ENCODE results near the gene RAB27A. TPM values are rescaled to one million over a fixed set of nuclear protein-coding genes. Genes with fewer than 3 reads are reported as not detected.

The RAB27A gene
- total and polyA plus RNA-seq, 2 experiments from 2014 or later: 3.2 to 5.8 TPM

DNA sequence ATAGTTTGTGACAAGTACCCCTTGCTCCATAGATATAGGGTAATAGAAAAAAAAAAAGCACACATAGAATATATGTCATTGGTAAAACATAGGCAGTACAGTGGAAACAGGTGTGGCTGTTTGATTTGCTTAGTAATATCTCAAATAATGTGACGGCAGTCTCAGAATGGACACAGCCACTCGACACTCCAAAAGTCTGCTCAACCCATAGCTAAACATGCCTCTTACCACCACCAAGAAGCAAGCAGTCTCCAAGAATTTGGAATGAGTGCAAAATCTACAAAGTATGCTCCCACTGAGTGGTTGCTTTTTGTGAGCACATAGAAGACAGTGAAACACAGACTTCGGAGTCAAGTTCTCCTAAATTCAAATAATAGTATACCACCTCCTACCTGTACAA lies 43.0 kb downstream of the RAB27A start (continued):
- no peak for TF ChIP-seq JUNB (IDR thresholded peaks at IDR 0.05; ENCODE audit: unreplicated experiment)
- TF ChIP-seq ZNF114 (CRISPR knock-in tag; IDR thresholded peaks at IDR 0.05): no peak
- no peak for TF ChIP-seq EZH2 (IDR thresholded peaks at IDR 0.05; ENCODE audit: low read depth, unreplicated experiment)
- no peak for TF ChIP-seq ZNF331 (CRISPR knock-in tag; IDR thresholded peaks at IDR 0.05; ENCODE audit: low read depth)

DNA sequence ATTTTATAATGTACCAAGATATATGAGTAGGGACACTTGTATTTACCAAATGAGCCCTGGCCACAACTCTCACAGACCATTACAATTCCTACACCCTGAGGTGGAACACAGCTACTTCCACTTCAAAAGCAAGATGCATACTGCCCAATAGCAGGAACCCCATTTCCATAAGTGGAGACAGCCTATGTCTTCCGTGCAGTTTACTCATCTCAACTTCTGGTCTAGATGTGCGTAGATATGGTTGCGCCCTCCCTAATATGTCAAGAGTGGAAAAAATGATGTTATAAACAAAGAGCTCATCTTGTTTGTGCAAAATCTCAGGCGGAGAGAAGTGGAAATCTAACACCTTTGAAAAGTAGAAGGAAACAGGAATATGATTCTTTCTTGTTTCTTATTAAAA lies 44.6 kb downstream of the RAB27A start:
- TF ChIP-seq, protein P1, sequence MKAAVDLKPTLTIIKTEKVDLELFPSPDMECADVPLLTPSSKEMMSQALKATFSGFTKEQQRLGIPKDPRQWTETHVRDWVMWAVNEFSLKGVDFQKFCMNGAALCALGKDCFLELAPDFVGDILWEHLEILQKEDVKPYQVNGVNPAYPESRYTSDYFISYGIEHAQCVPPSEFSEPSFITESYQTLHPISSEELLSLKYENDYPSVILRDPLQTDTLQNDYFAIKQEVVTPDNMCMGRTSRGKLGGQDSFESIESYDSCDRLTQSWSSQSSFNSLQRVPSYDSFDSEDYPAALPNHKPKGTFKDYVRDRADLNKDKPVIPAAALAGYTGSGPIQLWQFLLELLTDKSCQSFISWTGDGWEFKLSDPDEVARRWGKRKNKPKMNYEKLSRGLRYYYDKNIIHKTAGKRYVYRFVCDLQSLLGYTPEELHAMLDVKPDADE (IDR thresholded peaks at IDR 0.05): no peak
- TF ChIP-seq ZNF114 (CRISPR knock-in tag; IDR thresholded peaks at IDR 0.05) (no peak), EZH2 (IDR thresholded peaks at IDR 0.05; ENCODE audit: low read depth, unreplicated experiment) (no peak), STAT1 (IDR thresholded peaks at IDR 0.05; ENCODE audit: unreplicated experiment) (no peak), EZH2phosphoT487 (IDR thresholded peaks at IDR 0.05; ENCODE audit: unreplicated experiment) (no peak), JUNB (IDR thresholded peaks at IDR 0.05; ENCODE audit: unreplicated experiment) (no peak), NANOG (IDR thresholded peaks at IDR 0.05; ENCODE audit: borderline replicate concordance) (no peak), POLR2AphosphoS5 (IDR thresholded peaks at IDR 0.05; ENCODE audit: low read depth) (no peak), ZNF331 (CRISPR knock-in tag; IDR thresholded peaks at IDR 0.05; ENCODE audit: low read depth) (no peak), CREB1 (CRISPR knock-in tag; IDR thresholded peaks at IDR 0.05; ENCODE audit: low read depth) (no peak)
- TF ChIP-seq, protein P2, sequence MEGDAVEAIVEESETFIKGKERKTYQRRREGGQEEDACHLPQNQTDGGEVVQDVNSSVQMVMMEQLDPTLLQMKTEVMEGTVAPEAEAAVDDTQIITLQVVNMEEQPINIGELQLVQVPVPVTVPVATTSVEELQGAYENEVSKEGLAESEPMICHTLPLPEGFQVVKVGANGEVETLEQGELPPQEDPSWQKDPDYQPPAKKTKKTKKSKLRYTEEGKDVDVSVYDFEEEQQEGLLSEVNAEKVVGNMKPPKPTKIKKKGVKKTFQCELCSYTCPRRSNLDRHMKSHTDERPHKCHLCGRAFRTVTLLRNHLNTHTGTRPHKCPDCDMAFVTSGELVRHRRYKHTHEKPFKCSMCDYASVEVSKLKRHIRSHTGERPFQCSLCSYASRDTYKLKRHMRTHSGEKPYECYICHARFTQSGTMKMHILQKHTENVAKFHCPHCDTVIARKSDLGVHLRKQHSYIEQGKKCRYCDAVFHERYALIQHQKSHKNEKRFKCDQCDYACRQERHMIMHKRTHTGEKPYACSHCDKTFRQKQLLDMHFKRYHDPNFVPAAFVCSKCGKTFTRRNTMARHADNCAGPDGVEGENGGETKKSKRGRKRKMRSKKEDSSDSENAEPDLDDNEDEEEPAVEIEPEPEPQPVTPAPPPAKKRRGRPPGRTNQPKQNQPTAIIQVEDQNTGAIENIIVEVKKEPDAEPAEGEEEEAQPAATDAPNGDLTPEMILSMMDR (conservative IDR thresholded peaks at IDR 0.05; ENCODE audit: low read depth in 2 of 2): no peak
- TF ChIP-seq, protein P3, sequence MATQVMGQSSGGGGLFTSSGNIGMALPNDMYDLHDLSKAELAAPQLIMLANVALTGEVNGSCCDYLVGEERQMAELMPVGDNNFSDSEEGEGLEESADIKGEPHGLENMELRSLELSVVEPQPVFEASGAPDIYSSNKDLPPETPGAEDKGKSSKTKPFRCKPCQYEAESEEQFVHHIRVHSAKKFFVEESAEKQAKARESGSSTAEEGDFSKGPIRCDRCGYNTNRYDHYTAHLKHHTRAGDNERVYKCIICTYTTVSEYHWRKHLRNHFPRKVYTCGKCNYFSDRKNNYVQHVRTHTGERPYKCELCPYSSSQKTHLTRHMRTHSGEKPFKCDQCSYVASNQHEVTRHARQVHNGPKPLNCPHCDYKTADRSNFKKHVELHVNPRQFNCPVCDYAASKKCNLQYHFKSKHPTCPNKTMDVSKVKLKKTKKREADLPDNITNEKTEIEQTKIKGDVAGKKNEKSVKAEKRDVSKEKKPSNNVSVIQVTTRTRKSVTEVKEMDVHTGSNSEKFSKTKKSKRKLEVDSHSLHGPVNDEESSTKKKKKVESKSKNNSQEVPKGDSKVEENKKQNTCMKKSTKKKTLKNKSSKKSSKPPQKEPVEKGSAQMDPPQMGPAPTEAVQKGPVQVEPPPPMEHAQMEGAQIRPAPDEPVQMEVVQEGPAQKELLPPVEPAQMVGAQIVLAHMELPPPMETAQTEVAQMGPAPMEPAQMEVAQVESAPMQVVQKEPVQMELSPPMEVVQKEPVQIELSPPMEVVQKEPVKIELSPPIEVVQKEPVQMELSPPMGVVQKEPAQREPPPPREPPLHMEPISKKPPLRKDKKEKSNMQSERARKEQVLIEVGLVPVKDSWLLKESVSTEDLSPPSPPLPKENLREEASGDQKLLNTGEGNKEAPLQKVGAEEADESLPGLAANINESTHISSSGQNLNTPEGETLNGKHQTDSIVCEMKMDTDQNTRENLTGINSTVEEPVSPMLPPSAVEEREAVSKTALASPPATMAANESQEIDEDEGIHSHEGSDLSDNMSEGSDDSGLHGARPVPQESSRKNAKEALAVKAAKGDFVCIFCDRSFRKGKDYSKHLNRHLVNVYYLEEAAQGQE (IDR thresholded peaks at IDR 0.05; ENCODE audit: unreplicated experiment): no peak
- TF ChIP-seq, protein P4, sequence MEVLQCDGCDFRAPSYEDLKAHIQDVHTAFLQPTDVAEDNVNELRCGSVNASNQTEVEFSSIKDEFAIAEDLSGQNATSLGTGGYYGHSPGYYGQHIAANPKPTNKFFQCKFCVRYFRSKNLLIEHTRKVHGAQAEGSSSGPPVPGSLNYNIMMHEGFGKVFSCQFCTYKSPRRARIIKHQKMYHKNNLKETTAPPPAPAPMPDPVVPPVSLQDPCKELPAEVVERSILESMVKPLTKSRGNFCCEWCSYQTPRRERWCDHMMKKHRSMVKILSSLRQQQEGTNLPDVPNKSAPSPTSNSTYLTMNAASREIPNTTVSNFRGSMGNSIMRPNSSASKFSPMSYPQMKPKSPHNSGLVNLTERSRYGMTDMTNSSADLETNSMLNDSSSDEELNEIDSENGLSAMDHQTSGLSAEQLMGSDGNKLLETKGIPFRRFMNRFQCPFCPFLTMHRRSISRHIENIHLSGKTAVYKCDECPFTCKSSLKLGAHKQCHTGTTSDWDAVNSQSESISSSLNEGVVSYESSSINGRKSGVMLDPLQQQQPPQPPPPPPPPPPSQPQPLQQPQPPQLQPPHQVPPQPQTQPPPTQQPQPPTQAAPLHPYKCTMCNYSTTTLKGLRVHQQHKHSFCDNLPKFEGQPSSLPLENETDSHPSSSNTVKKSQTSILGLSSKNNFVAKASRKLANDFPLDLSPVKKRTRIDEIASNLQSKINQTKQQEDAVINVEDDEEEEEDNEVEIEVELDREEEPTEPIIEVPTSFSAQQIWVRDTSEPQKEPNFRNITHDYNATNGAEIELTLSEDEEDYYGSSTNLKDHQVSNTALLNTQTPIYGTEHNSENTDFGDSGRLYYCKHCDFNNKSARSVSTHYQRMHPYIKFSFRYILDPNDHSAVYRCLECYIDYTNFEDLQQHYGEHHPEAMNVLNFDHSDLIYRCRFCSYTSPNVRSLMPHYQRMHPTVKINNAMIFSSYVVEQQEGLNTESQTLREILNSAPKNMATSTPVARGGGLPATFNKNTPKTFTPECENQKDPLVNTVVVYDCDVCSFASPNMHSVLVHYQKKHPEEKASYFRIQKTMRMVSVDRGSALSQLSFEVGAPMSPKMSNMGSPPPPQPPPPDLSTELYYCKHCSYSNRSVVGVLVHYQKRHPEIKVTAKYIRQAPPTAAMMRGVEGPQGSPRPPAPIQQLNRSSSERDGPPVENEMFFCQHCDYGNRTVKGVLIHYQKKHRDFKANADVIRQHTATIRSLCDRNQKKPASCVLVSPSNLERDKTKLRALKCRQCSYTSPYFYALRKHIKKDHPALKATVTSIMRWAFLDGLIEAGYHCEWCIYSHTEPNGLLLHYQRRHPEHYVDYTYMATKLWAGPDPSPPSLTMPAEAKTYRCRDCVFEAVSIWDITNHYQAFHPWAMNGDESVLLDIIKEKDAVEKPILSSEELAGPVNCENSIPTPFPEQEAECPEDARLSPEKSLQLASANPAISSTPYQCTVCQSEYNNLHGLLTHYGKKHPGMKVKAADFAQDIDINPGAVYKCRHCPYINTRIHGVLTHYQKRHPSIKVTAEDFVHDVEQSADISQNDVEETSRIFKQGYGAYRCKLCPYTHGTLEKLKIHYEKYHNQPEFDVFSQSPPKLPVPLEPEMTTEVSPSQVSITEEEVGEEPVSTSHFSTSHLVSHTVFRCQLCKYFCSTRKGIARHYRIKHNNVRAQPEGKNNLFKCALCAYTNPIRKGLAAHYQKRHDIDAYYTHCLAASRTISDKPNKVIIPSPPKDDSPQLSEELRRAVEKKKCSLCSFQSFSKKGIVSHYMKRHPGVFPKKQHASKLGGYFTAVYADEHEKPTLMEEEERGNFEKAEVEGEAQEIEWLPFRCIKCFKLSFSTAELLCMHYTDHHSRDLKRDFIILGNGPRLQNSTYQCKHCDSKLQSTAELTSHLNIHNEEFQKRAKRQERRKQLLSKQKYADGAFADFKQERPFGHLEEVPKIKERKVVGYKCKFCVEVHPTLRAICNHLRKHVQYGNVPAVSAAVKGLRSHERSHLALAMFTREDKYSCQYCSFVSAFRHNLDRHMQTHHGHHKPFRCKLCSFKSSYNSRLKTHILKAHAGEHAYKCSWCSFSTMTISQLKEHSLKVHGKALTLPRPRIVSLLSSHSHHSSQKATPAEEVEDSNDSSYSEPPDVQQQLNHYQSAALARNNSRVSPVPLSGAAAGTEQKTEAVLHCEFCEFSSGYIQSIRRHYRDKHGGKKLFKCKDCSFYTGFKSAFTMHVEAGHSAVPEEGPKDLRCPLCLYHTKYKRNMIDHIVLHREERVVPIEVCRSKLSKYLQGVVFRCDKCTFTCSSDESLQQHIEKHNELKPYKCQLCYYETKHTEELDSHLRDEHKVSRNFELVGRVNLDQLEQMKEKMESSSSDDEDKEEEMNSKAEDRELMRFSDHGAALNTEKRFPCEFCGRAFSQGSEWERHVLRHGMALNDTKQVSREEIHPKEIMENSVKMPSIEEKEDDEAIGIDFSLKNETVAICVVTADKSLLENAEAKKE (CRISPR knock-in tag; IDR thresholded peaks at IDR 0.05): no peak
- H3K9me3 Mint-ChIP-seq: no peaks in the 10 kb centered on the region
- no peak overlapping the region for H3K4me3 ChIP-seq
- ATAC-seq (no peak), DNase-seq (ENCODE audit: low spot score) (no peak)
- H3K4me2 ChIP-seq: no peak overlapping the region
- no peaks in the 10 kb centered on the region for H3K27me3 ChIP-seq (ENCODE audit: insufficient read depth)
- no peaks in the 10 kb centered on the region for H3K36me3 ChIP-seq (ENCODE audit: insufficient read depth)
- peaks cover 1% of the 10 kb centered on the region for H3K27me3 Mint-ChIP-seq (ENCODE audit: insufficient read depth, low read depth, poor library complexity)
- H3K79me2 ChIP-seq (replicated peaks; ENCODE audit: insufficient read depth): no peaks in the 10 kb centered on the region
- no peaks in the 10 kb centered on the region for H4K20me1 ChIP-seq (replicated peaks; ENCODE audit: insufficient read depth)
- peaks cover 4% of the 10 kb centered on the region; the same call in 2 of the 3 replicates for H3K4me1 Mint-ChIP-seq
- no peak overlapping the region for H3K27ac Mint-ChIP-seq
- H3K36me3 Mint-ChIP-seq (ENCODE audit: low read depth): no peaks in the 10 kb centered on the region
- no peaks in the 10 kb centered on the region for H3F3A ChIP-seq (replicated peaks; ENCODE audit: low read depth)
- H2AFZ ChIP-seq: no peak overlapping the region
- no peak overlapping the region for H3K27ac ChIP-seq (ENCODE audit: low read depth)
- no peaks in the 10 kb centered on the region for H3K9me2 ChIP-seq (ENCODE audit: insufficient read depth)
- H3K4me3 Mint-ChIP-seq: no peak overlapping the region
- H3K4me1 ChIP-seq (ENCODE audit: insufficient read depth): peaks cover 8% of the 10 kb centered on the region
